Measurements from ENCODE around the gene GTF3C2. TPM values are rescaled to one million over a fixed set of nuclear protein-coding genes. Genes with fewer than 3 reads are reported as not detected.

GTF3C2 gene
- total and polyA plus RNA-seq, 10 of the 15 experiments (the other 5 are each of a cell fraction or from before 2014, with no cell fraction given) = 45.9 to 105 (median 80.3) TPM

GRCh38 chr2:27288610-27289009 is 68.0 kb downstream of the GTF3C2 start (continued):
- TF ChIP-seq CTCF (IDR thresholded peaks at IDR 0.05 in 2 of 3, conservative IDR thresholded peaks at IDR 0.05 in 1 of 3; ENCODE audit: control insufficient read depth in 2 of 3, extremely low read depth in 1 of 3, insufficient read depth in 1 of 3, low read depth in 3 of 3, low read length in 3 of 3) (no peak), TCF12 (IDR thresholded peaks at IDR 0.05; ENCODE audit: low read depth, low read length) (no peak), NR2C2 (IDR thresholded peaks at IDR 0.05; ENCODE audit: borderline replicate concordance, control insufficient read depth, insufficient read length, low read depth) (no peak), TARDBP (IDR thresholded peaks at IDR 0.05; ENCODE audit: borderline replicate concordance) (no peak), ATF7 (IDR thresholded peaks at IDR 0.05; ENCODE audit: low read depth) (no peak), FOXM1 (IDR thresholded peaks at IDR 0.05; ENCODE audit: low read depth, low read length) (no peak), RUNX3 (IDR thresholded peaks at IDR 0.05; ENCODE audit: low read length) (no peak), YY1 (IDR thresholded peaks at IDR 0.05; ENCODE audit: low read depth, low read length) (no peak)
- TF ChIP-seq, protein P1, sequence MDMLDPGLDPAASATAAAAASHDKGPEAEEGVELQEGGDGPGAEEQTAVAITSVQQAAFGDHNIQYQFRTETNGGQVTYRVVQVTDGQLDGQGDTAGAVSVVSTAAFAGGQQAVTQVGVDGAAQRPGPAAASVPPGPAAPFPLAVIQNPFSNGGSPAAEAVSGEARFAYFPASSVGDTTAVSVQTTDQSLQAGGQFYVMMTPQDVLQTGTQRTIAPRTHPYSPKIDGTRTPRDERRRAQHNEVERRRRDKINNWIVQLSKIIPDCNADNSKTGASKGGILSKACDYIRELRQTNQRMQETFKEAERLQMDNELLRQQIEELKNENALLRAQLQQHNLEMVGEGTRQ (IDR thresholded peaks at IDR 0.05; ENCODE audit: borderline replicate concordance, low read depth, low read length) = no peak
- TF ChIP-seq, protein P2, sequence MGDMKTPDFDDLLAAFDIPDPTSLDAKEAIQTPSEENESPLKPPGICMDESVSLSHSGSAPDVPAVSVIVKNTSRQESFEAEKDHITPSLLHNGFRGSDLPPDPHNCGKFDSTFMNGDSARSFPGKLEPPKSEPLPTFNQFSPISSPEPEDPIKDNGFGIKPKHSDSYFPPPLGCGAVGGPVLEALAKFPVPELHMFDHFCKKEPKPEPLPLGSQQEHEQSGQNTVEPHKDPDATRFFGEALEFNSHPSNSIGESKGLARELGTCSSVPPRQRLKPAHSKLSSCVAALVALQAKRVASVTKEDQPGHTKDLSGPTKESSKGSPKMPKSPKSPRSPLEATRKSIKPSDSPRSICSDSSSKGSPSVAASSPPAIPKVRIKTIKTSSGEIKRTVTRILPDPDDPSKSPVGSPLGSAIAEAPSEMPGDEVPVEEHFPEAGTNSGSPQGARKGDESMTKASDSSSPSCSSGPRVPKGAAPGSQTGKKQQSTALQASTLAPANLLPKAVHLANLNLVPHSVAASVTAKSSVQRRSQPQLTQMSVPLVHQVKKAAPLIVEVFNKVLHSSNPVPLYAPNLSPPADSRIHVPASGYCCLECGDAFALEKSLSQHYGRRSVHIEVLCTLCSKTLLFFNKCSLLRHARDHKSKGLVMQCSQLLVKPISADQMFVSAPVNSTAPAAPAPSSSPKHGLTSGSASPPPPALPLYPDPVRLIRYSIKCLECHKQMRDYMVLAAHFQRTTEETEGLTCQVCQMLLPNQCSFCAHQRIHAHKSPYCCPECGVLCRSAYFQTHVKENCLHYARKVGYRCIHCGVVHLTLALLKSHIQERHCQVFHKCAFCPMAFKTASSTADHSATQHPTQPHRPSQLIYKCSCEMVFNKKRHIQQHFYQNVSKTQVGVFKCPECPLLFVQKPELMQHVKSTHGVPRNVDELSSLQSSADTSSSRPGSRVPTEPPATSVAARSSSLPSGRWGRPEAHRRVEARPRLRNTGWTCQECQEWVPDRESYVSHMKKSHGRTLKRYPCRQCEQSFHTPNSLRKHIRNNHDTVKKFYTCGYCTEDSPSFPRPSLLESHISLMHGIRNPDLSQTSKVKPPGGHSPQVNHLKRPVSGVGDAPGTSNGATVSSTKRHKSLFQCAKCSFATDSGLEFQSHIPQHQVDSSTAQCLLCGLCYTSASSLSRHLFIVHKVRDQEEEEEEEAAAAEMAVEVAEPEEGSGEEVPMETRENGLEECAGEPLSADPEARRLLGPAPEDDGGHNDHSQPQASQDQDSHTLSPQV (IDR thresholded peaks at IDR 0.05) = no peak

Measured in GM12878 (cell line).